GM19455 (cell line): Measurements from ENCODE around the gene TMEM101.
"Not testable (repeated sequence)": the region's sequence is repeated elsewhere in the genome, so short reads cannot be mapped to it uniquely, and the experiment has no call there.

Experiments
- ATAC-seq: cut with Tn5 transposase; IDR thresholded peaks from one replicate; pipeline ENCODE4 v1.9.1; 2021; ENCODE audit not compliant: unreplicated experiment

Gene TMEM101

DNA sequence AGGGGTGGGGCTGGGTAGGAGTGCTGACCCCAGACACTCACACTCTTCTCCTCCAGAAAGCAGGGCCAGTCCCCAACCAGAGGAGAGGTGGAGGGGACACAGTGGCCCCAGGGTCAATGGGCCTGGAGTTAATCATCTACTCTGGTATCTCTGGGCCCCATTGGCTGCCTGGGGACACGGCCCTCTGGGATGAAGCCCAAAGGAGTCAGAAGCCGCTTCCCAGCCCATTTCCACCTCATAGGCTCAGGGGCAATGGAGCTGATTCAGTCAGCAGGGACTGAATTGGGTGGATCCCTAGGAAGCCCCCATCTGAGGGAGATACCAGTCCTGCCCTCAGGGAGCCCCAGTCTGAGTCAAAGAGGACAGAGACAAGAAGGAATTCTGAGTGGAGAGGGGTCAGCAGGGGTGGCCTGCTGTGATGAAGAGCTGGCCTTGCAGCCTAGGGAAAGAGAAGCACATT, 13.3 kb downstream of the TMEM101 start:
- no peak for ATAC-seq

DNA sequence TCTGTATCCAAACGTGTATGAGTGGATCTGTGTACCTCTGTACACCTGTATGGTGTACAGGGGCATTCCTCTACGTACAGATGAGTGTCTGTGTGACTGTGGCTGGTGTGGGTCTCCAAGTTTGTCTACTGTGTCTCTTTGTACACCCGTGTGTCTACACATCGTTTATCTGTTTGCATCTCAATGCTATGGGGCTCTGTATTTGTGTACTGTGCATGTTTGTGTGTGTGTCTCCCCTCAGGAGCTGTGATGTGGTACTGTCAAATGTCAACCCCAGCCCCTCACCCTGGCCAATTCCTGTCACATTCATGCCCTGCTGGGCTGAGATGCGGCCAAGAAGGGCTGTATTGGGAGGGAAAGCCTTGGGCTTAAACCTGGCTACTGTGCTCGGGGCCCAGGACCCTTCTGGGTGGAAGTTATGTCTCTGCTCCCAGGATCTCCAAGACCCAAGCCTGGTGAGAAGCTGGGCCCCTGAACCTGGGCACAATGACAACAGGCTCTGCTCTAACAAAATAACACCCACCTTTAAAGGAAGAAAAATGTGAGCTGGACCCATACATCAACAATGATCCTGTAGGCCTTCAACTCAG, 13.8 kb downstream of the TMEM101 start:
- no peak for ATAC-seq

DNA sequence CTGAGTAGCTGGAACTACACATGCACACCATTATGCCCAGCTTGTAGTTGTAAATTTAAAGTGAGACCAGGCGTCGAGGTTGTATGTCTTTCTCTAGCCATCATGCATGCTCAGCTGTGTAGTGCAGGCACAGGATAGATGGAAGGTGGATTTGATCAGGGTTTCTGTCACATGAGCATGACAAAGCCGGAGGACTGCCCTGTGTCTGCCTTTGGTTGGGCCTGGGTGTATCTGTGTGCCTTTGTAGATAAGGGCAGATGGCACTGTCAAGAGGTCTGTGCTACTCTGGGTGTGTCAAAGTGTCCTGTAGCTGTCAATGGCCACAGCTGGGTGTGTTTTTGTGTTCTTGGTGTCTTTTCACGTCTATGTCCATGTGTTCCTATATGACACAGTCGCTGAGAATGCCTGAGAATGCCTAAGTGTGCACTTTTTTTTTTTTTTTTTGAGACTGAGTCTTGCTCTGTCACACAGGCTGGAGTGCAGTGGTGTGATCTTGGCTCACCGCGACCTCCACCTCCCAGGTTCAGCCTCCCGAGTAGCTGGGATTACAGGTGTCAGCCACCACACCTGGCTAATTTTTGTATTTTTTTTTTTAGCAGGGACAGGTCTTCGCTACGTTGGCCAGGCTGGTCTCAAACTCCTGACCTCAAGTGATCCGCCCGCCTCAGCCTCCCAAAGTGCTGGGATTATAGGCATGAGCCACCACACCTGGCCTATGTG, 14.5 kb downstream of the TMEM101 start:
- ATAC-seq = no peak

DNA sequence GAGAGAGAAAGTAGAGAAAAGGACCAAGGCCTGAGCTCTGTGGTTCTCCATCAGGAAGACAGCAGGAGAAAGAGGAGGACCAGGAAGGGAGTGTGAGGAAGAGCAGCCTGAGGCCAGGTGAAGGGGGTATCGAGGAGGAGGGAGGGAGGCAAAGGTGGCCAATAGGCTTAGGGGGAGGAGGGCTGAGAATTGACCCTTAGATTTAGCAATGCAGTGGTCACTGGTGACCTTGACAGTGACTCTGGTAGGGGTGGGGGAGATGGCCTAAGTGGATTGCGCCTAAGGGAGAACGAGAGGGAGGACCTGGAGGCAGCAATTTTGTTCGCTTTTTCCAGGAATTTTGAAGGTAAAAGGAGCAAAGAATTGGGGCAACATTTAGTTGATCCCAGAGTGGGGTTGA, 15.7 kb downstream of the TMEM101 start:
- no peak for ATAC-seq

DNA sequence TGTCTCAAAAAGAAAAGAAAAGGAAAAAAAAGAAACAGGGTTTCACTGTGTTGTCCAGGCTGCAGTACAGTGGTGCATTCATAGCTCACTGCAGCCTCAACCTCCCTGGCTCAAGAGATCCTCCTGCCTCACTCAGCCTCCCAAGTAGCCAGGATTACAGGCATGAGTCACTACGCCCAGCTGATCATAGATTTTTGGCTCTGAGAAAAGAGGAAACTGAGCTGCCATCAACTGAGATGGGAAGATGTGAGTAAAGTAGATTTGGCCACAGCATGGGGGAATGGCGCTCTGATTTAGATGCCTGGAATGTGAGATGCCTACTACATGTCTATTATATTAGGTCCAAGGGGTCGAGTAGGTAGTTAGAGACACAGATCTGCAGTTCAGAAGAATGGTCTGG, 16.2 kb downstream of the TMEM101 start:
- no peak for ATAC-seq

DNA sequence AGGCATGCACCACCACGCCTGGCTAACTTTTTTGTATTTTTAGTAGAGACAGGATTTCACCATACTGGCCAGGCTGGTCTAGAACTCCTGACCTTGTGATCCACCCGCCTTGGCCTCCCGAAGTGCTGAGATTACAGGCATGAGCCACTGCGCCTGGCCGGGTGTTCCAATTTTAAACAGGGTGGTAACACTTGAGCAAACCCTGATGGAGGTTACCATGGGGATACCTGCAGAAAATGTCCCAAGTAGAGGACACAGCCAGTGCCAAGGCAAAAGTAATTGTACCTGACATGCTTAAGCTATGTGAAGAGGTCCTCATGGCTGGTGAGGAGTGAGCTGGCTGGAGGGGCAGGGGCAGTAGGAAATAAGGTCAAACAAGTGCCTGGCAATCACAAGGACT, 17.6 kb downstream of the TMEM101 start:
- ATAC-seq = not testable (repeated sequence)

DNA sequence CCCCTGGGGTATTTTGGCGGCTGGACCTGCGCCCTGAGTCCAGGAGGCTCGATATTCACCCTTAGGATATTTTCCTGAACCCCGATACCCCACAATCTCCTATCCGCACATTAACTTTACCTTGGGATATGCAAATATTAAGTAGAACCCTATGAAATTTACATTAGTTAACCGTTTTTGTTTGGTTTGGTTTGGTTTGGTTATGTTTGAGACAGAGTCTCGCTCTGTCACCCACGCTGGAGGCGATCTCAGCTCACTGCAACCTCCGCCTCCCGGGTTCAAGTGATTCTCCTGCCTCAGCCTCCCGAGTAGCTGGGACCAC, 19.7 kb downstream of the TMEM101 start:
- ATAC-seq = no peak

DNA sequence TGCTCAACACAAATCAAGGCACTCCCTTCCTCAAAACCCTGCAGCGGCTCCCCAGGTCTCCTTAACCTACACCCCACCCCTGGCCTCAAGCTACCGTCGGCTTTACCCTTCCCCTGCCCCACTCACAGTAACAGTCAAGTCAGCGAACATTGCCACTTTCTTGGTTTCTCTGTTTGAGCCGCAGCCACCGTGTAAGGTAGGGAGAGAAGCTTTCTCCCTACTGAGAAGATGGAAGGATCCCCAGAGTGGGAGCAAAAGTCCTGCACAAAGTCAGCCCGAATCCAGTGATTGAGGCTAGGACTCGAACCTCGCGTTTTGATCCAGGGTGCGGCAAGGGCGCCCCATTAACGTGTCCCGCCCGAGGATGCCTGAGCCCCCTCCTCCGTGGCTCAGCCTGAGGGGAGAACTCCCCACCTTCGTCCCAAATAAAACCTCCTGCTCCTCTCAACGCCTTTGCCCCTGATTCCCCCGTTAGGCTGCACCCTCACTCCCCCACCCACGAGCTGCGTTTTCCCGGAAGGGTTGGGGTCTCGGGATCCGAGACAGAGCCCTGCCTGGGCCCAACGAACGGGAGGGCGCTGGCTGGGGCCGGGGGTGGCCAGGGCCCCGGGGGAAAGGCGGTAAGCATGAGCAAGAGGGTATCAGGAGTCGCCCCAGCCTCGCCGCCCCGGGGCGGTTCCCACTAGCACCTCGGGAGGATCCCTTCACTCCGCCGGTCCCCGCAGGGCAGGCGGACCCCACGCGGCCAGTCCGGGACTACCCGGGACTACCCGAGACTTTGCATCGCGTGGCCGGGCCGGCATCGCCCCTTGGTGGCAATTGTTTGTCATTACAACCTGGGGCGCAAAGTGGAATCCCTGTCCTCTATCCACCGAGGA, 20.3 kb downstream of the TMEM101 start:
- no peak for ATAC-seq

DNA sequence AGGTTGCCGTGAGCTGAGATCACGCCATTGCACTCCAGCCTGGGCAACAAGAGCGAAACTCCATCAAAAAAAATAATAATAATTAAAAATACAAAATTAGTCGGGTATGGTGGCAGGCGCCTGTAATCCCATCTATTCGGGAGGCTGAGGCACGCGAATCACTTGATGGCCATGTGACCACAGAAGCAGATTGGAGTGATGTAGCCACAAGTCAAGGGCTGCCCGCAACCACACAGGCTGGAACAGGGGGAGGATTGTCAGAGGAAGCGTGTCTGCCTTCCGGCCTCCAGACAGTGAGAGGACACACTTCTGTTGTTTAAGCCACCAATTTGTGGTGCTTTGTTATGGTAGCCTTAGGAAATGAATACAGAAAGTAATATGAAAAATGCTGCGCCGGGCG, 22.1 kb downstream of the TMEM101 start:
- ATAC-seq = no peak

DNA sequence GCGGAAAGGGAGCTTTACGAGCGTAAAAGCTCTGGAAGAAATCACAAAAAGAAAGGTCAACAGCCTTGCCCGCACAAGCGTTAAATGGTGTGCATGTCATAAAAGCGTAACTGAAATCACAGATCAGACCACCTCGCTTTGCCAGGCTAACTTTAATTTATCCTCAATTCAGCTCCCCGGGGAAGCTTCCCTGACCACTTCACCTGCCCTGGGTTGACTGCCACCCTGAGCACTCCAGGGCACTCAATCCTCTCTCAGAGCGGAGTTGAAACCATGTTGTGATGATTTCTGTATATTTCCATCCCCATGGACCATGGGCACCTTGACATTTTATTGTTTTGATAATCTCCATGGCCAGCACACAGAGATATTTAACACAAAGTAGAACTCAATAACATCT, 26.5 kb downstream of the TMEM101 start:
- ATAC-seq = no peak

DNA sequence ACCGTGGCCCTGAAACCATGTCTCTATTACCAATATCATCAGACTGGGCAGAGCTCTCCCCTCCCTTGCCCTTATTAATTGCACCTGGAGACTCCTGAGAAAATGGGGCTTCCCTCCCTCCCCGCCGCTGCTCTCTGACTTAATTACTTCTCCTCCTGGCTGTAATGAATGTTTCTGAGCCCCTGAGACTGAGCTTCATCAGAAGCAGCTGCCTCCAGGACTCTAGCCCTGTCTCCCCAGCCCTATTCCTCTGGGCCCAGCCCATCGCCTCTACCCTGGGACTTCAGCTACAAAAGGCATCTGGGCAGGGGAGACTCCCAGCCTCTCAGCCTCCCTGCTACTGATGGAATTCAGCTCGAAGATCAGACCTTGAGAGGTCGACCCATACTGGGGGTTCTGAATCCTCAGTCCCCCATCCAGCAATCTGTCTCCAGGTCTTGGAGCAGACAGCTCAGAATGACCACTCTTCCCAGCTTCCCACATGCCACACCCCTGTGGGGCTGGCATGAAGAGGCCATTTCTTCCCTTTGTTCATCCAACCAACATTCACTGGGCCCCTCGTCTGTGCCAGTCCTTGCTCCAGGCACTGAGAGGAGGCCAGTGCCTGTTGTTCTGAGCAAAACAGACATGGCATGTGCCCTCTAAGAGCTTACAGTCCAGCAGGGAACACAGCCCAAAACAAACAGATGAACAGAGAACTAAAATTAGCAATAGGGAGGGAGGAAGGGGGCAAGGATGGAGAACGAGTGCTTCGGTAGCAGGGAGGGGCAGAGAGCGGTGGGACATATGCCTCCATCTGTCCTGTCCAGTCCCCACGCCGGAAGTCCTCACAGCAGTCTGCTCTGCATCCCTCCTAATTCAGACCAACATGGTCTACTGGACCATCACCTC, 27.4 kb downstream of the TMEM101 start:
- ATAC-seq = no peak

DNA sequence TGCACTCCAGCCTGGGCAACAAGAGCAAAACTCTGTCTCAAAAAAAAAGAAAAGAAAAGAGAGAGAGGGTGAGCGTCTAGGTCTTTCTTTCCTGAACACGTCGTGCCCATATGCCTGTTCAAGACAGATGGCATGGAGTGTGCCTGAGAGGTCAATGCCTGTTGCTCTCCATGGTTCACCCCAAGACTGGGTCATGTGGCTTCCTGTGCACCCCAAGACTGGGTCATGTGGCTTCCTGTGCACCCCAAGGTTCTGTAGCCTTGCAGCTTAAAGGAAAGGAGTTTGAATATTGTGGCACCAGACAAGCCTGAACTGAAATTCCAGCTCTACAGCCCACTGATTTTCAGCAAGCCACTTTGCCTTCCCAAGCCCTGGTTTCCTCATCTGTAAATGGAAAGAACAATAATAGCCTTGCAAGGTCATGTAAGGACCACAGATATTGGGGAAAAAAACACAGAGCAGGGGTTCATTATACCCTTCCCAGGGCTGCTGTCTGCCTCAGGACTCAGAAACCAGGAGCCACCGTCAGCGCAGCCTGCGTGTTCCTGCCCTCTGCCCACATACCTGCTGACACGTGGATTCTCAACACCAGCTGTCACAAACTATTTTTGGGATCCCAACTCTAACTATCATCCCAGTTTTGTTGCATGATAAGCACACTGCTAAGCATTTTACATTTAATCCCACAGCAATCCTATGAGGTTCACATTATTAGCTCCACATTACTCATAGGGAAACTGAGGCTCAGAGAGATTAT, 28.4 kb downstream of the TMEM101 start:
- ATAC-seq = no peak

DNA sequence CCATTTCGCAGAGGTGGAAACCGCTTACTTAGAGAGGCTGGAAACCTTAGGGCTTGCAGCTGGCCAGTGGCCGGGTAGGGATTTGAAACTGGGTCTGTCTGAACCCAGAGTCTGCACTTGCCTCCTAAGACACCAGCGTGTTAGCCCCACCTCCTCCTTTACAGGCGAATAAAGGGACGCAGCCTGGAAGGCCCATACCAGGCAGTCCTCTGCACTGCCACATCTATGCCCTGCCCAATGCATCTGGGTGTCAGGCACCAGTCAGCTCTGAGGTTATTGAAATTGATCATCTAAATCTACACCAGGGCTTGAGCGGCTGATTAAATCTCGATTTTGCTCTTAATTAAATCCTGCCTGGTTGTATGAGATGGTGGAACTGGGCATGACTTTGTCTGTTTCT, 30.2 kb downstream of the TMEM101 start:
- ATAC-seq = no peak

DNA sequence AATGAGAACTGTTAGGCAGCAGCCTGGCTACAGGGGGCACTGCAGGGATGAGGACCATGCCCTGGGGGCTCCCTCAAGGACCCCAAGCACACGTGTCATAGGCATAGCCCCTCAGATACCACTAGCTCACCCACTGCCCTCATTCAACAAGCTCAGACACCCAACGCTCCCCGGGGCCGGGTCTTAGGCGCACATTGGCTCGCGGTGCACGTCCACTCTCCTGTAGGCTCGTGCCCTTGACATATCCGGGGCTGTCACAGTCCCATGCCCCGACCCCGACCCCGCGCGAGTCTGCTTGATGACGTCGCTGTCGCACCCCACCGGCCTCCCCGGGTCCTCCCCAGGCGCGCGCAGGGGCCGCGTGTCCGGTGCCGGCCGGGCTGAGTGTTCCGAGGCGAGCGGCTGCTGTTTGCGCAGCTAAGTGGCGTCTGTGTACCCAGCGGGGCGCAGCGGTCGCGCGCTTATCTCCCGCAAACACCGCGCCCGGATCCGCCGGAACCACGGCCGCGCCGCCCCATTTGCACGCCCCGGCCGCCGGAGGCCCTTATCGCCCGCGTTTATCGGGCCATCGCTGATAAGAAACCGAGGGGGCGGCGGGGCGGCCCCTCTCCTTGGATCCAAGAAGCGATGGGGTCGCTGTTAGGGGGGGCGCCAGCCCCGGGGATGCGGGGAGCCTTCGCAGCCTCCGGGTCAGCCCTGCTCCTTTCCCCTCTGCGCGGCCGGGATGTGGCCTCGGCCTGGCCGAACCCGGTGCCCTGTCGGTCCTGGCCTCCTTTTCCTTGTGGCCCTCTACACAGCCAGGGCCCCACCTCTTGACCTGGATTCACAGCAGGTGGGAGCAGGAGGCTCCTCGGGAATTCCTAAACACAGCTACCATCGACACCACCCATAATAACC, 31.0 kb downstream of the TMEM101 start:
- ATAC-seq = no peak

DNA sequence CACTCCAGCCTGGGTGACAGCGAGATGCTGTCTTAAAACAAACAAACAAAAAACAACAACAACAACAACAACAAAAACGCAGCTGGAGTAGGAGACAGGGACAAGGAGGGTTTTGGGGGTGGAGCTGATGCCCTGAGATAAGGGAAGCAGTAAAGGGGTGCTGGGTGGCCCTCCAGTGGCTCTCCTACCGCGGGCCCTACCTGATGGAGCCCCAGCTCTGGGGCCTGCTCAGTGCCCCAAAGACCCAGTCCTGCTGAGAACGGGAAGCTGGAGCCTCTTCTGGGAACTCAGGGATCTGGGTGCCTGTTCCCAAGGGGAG, 31.6 kb downstream of the TMEM101 start:
- no peak for ATAC-seq

DNA sequence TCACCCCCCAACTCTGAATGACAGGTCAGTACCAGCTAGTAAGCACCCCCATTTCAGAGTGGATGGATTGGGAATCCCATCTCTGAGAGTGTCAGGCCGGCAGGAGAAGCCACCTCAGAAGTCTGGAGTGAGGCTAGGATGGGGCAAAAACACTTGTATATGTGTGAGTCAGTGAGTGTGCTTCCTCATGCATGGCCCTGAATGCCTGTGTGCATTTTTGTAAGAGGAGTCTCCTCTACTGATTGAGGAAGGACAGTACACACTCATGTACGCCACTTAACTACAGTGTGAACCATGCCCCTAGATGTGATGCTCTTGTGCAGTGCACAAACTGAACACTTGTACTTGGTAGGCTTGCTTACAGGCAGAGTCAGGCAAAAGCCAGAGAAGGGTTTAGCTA, 32.6 kb downstream of the TMEM101 start:
- no peak for ATAC-seq

DNA sequence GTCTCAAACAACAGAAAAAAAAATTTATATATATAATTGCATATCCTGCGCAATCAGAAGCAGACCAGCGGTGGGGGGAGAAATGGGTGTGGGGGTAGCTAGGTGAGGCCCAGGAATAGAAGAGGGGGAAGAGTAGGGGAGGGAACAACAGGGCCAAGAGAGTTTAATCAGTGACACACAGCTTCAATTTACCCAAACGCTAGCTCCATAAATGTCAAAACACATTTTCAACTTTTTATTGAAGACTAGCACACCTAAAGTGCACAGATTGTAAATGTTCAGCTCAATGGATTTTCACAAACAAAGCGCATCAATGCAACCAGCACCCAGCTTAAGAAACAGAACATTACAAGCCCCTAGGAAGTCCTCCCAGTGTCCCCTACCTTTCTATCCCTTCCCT, 35.1 kb downstream of the TMEM101 start:
- ATAC-seq = no peak

DNA sequence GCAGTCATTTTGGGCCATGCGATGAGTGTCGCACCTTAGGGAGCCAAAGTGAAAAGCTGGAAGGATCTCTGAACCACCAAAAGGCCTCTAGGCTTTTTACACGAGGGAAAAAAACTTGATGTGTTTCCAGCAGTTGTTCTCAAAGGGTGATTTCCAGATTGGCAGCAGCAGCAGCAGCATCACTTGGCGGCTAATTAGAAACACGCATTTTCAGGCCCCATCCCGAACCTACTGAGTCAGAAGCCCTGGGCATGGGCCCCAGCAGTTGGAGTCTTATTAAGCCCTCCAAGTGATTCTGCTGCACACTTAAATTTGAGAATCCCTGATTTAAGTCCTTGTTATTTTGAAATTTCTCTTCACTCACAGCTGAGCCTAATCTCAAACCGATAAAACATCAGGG, 35.8 kb downstream of the TMEM101 start:
- no peak for ATAC-seq

DNA sequence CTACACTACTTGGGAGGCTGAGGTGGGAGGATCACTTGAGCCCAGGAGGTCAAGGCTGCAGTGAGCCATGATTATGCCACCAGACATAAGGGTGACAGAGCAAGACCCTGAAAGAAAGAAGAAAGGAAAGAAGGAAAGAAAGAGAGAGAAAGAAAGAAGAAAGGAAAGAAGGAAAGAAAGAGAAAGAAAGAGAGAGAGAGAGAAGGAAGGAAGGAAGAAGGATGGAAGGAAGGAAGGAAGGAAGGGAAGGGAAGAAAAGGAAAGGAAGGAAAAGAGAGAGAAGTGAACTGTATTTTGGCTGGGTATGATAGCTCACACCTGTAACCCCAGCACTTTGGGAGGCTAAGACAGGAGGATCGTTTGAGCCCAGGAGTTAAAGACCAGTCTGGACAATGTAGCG, 36.7 kb downstream of the TMEM101 start:
- no peak for ATAC-seq
